DND-41 (cell line): ENCODE results near the gene PYGB.

ENCODE experiments used
- ATAC-seq: fragments of 200-7000 bp; cut with Tn5 transposase; 3 replicates; pipeline ENCODE4 v1.9.1; 2021; ENCODE audit warnings: low read depth; ENCODE audit not compliant: insufficient read depth
- DNase-seq: peaks from one replicate; pipeline ENCODE4 v3.0.0-alpha.2; 2020
- H2AFZ ChIP-seq: 2 replicates; pipeline ENCODE4 v1.6.0; 2012; ENCODE audit warnings: low read depth, low read length
- H3K27ac ChIP-seq: 2 replicates; pipeline ENCODE4 v1.5.1; 2012; ENCODE audit warnings: low read length, inconsistent platforms
- H3K27me3 ChIP-seq: fragments of 200-600 bp; sonication (generic); 2 replicates; pipeline ENCODE4 v1.6.0; 2012; ENCODE audit warnings: low read length, mild to moderate bottlenecking, inconsistent platforms; ENCODE audit not compliant: insufficient read depth, poor library complexity
- H3K36me3 ChIP-seq: 2 replicates; pipeline ENCODE4 v1.5.1; 2012; ENCODE audit warnings: low read length, inconsistent platforms; ENCODE audit not compliant: insufficient read depth
- H3K4me1 ChIP-seq: 2 replicates; pipeline ENCODE4 v1.5.1; 2012; ENCODE audit warnings: mild to moderate bottlenecking, low read length; ENCODE audit not compliant: insufficient read depth
- H3K4me2 ChIP-seq: 2 replicates; pipeline ENCODE4 v1.6.0; 2012; ENCODE audit warnings: mild to moderate bottlenecking, moderate library complexity, low read length, inconsistent platforms; ENCODE audit not compliant: insufficient read depth
- H3K4me3 ChIP-seq, 2 experiments: fragments of 200-600 bp in 1 of 2; shearing (Covaris generic) in 1 of 2; 2 replicates each; pipeline ENCODE4 v1.5.1; 2012 to 2016; ENCODE audit warnings: inconsistent platforms in 2 of 2, low read length in 2 of 2, mild to moderate bottlenecking in 2 of 2, low read depth in 1 of 2, moderate library complexity in 1 of 2
- H3K79me2 ChIP-seq: 2 replicates; pipeline ENCODE4 v1.6.0; 2012; ENCODE audit warnings: low read length, inconsistent platforms; ENCODE audit not compliant: insufficient read depth
- H3K9ac ChIP-seq: 2 replicates; pipeline ENCODE4 v1.6.0; 2012; ENCODE audit warnings: low read depth, mild to moderate bottlenecking, inconsistent platforms, low read length, moderate library complexity
- H3K9me3 ChIP-seq: 2 replicates; pipeline ENCODE4 v1.5.1; 2012; ENCODE audit warnings: low read length, moderate library complexity, mild to moderate bottlenecking, inconsistent platforms; ENCODE audit not compliant: insufficient read depth, severe bottlenecking
- H4K20me1 ChIP-seq: 2 replicates; pipeline ENCODE4 v1.6.0; 2012; ENCODE audit warnings: low read length; ENCODE audit not compliant: insufficient read depth
- EZH2 ChIP-seq: IDR thresholded peaks from 3 replicates; pipeline ENCODE4 v1.6.1; 2012; ENCODE audit warnings: borderline replicate concordance, low read depth, mild to moderate bottlenecking, moderate library complexity, low read length, inconsistent platforms; ENCODE audit not compliant: severe bottlenecking
- TF ChIP-seq, protein P1 (sequence below): IDR thresholded peaks from 2 replicates; pipeline ENCODE4 v1.5.1; 2012; ENCODE audit warnings: borderline replicate concordance, low read length, moderate library complexity, mild to moderate bottlenecking; ENCODE audit not compliant: poor library complexity, severe bottlenecking; ENCODE audit errors: extremely low read depth

Gene PYGB

DNA sequence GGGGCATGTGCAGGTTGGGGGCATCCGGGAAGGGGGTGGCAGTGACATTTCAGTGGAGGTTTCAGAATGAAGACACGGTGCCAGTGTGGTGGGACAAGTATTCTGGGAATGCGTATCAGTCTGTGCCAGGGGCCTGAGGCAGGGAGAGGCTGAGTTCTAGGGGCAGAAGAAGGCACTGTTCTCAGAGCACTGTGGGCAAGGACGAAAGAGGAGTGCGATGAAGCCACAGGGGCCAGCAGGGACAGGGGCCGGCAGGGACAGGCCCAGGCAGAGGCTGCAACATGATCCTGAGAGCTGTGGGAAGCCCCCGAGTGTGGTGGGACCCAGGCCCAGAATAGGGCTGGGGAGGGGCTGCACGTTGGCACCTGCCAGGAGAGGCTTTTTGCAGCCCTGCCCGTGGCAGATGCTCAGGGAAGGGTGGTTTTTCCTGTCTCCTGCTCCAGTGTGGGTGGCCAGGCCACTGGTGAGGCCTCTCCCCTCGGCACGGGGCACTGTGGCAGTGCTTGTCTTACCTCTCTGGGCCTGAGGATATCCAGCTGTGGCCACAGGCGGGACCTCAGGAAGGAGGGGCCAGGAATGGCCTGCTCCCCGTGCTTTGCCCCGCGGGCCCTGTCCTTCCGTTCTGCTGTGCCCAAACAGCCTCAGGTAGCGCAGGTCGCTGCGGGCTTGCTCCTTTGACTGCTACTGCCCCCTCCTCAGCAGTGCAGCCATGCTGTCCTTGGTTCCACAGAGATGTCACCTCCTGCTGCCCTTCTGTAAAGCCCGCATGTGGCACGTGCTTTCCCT, 42.4 kb upstream of the PYGB start:
- Histone ChIP-seq H3K36me3 (peaks cover 13% of the 10 kb centered on the region; the same call in 1 of the 2 replicates), H3K9me3 (no peaks in the 10 kb centered on the region), H3K4me2 (no peak overlapping the region), H3K79me2 (peaks cover 60% of the 10 kb centered on the region), H3K9ac (no peak overlapping the region), H3K27me3 (no peaks in the 10 kb centered on the region), H3K4me1 (no peaks in the 10 kb centered on the region), H3K4me3 (no peak overlapping the region), H3K27ac (no peak overlapping the region), H4K20me1 (peaks cover 18% of the 10 kb centered on the region; the same call in 1 of the 2 replicates), H2AFZ (no peak overlapping the region)
- ATAC-seq = no peak
- DNase-seq = peak; percentile 3
- TF ChIP-seq, protein P1, sequence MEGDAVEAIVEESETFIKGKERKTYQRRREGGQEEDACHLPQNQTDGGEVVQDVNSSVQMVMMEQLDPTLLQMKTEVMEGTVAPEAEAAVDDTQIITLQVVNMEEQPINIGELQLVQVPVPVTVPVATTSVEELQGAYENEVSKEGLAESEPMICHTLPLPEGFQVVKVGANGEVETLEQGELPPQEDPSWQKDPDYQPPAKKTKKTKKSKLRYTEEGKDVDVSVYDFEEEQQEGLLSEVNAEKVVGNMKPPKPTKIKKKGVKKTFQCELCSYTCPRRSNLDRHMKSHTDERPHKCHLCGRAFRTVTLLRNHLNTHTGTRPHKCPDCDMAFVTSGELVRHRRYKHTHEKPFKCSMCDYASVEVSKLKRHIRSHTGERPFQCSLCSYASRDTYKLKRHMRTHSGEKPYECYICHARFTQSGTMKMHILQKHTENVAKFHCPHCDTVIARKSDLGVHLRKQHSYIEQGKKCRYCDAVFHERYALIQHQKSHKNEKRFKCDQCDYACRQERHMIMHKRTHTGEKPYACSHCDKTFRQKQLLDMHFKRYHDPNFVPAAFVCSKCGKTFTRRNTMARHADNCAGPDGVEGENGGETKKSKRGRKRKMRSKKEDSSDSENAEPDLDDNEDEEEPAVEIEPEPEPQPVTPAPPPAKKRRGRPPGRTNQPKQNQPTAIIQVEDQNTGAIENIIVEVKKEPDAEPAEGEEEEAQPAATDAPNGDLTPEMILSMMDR = no peak
- TF ChIP-seq EZH2 = no peak

DNA sequence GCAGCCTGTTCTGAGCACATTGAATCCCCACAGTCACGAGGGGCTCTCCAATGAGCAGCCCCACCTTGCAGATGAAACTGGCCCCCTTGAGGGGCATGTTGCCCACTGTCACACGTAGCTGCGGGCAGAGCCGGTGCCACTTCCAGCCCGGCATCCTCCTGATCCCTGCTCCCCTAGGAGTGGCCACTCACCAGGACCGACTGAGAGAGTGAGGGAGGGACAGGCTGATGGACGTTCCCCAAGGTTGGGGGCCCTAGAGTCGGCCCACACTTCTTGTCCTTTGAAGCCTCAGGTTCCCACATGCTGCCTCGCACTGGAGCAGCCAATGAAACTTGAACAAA, 41.9 kb upstream of the PYGB start:
- H4K20me1 ChIP-seq = peaks cover 18% of the 10 kb centered on the region; the same call in 1 of the 2 replicates
- no peak overlapping the region for H3K9ac ChIP-seq
- H3K36me3 ChIP-seq = peaks cover 18% of the 10 kb centered on the region; the same call in 1 of the 2 replicates
- no peak overlapping the region for H3K4me2 ChIP-seq
- peak; percentile 1 for DNase-seq
- H3K4me3 ChIP-seq = no peak overlapping the region
- no peaks in the 10 kb centered on the region for H3K9me3 ChIP-seq
- no peak overlapping the region for H3K27ac ChIP-seq
- H3K27me3 ChIP-seq = no peaks in the 10 kb centered on the region
- TF ChIP-seq EZH2 = no peak
- TF ChIP-seq, protein P1 = no peak
- peaks cover 56% of the 10 kb centered on the region for H3K79me2 ChIP-seq
- no peak for ATAC-seq
- H3K4me1 ChIP-seq = no peaks in the 10 kb centered on the region
- no peak overlapping the region for H2AFZ ChIP-seq

DNA sequence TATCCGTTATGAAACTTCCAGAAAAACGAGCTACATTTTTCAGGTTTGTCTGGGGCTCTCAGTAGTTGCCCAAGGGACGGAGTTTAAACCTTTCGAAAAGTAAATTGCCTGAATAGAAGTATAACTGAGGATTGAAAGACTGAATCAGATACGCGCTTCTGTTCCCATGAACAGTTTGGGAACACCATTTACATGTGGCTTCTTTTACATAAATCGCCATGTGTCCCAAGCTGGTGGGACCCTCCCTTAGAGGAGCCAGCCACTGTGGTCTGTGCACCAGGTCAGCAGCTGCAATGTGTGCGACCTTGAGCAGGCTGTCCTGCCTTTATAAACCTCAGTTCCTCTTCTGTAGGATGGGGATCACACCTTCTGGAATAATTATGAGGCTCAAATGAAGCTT, 41.3 kb upstream of the PYGB start:
- TF ChIP-seq EZH2 = no peak
- TF ChIP-seq, protein P1 = no peak
- Histone ChIP-seq H2AFZ (no peak overlapping the region), H3K4me2 (no peak overlapping the region), H3K4me3 (no peak overlapping the region), H4K20me1 (peaks cover 18% of the 10 kb centered on the region; the same call in 1 of the 2 replicates), H3K36me3 (peaks cover 23% of the 10 kb centered on the region; the same call in 1 of the 2 replicates), H3K27ac (no peak overlapping the region), H3K27me3 (no peaks in the 10 kb centered on the region), H3K9me3 (no peaks in the 10 kb centered on the region), H3K9ac (no peak overlapping the region), H3K79me2 (peaks cover 51% of the 10 kb centered on the region), H3K4me1 (no peaks in the 10 kb centered on the region)
- no peak for DNase-seq
- ATAC-seq = no peak
